HG02884 (cell line): ENCODE measurements around the gene GDAP2.

Experiments
- ATAC-seq: cut with Tn5 transposase; IDR thresholded peaks from one replicate; pipeline ENCODE4 v1.9.1; 2021; ENCODE audit warnings: mild to moderate bottlenecking, moderate library complexity; ENCODE audit not compliant: unreplicated experiment

Gene GDAP2

GRCh38 chr1:117842408-117843170 lies 86.8 kb downstream of the GDAP2 start:
- ATAC-seq, result no peak

- no peak for ATAC-seq
These were observed 88.2 kb downstream of the GDAP2 start for GRCh38 chr1:117841117-117841650.

- ATAC-seq, result no peak
These were observed 90.5 kb downstream of the GDAP2 start for GRCh38 chr1:117838911-117839310.

- no peak for ATAC-seq
These were observed 93.4 kb downstream of the GDAP2 start for GRCh38 chr1:117836069-117836468.

GRCh38 chr1:117834416-117834815 lies 95.0 kb downstream of the GDAP2 start:
- ATAC-seq, result no peak

GRCh38 chr1:117832453-117832852 lies 97.0 kb downstream of the GDAP2 start:
- ATAC-seq, result no peak

- no peak for ATAC-seq
These were observed 99.2 kb downstream of the GDAP2 start for GRCh38 chr1:117830222-117830621.

GRCh38 chr1:117828201-117828600 lies 101.2 kb downstream of the GDAP2 start:
- no peak for ATAC-seq

- ATAC-seq, result no peak
These were observed 102.8 kb downstream of the GDAP2 start for GRCh38 chr1:117826540-117827078.

GRCh38 chr1:117826119-117826518 lies 103.3 kb downstream of the GDAP2 start:
- no peak for ATAC-seq

GRCh38 chr1:117825414-117825813 lies 104.0 kb downstream of the GDAP2 start:
- ATAC-seq, result no peak

GRCh38 chr1:117824616-117825015 lies 104.8 kb downstream of the GDAP2 start:
- no peak for ATAC-seq

GRCh38 chr1:117821774-117822482 lies 107.5 kb downstream of the GDAP2 start:
- no peak for ATAC-seq

- no peak for ATAC-seq
These were observed 108.1 kb downstream of the GDAP2 start for GRCh38 chr1:117821382-117821755.

- ATAC-seq, result no peak
These were observed 108.6 kb downstream of the GDAP2 start for GRCh38 chr1:117820694-117821381.

- ATAC-seq, result no peak
These were observed 109.3 kb downstream of the GDAP2 start for GRCh38 chr1:117820096-117820495.

- no peak for ATAC-seq
These were observed 110.1 kb downstream of the GDAP2 start for GRCh38 chr1:117819301-117819700.

GRCh38 chr1:117818456-117818855 lies 111.0 kb downstream of the GDAP2 start:
- no peak for ATAC-seq

- no peak for ATAC-seq
These were observed 111.8 kb downstream of the GDAP2 start for GRCh38 chr1:117817629-117818028.

GRCh38 chr1:117815926-117816325 lies 113.5 kb downstream of the GDAP2 start:
- ATAC-seq, result no peak
